Lower lobe of right lung (tissue), 2 donors: ENCODE measurements around the gene ATP10A. TPM values are rescaled to one million over a fixed set of nuclear protein-coding genes. Genes with fewer than 3 reads are reported as not detected.
"Not testable (repeated sequence)": the region's sequence is repeated elsewhere in the genome, so short reads cannot be mapped to it uniquely, and the experiment has no call there.

Experiments
- ATAC-seq, 2 donors: fragments of 200-7000 bp; cut with Tn5 transposase; one replicate each; pipeline ENCODE4 v1.9.1; 2020 to 2022; ENCODE audit warnings: mild to moderate bottlenecking in 2 of 2, moderate library complexity in 2 of 2
- DNase-seq: peaks from one replicate; pipeline ENCODE4 v3.0.0-alpha.2; 2020
- H3K27ac ChIP-seq: fragments of 200-600 bp; one replicate; pipeline ENCODE4 v1.8.0; 2022
- H3K27me3 ChIP-seq: fragments of 200-600 bp; one replicate; pipeline ENCODE4 v1.8.0; 2022; ENCODE audit warnings: low read depth
- H3K36me3 ChIP-seq: fragments of 200-600 bp; one replicate; pipeline ENCODE4 v1.8.0; 2022; ENCODE audit warnings: mild to moderate bottlenecking
- H3K4me1 ChIP-seq: fragments of 200-600 bp; one replicate; pipeline ENCODE4 v1.8.0; 2022
- H3K4me3 ChIP-seq: fragments of 200-600 bp; one replicate; pipeline ENCODE4 v1.8.0; 2022; ENCODE audit warnings: mild to moderate bottlenecking
- H3K9me3 ChIP-seq: fragments of 200-600 bp; one replicate; pipeline ENCODE4 v1.8.0; 2022
- CTCF ChIP-seq: fragments of 200-600 bp; IDR thresholded peaks from one replicate; pipeline ENCODE4 v1.8.0; 2022; ENCODE audit warnings: antibody characterized with exemption, mild to moderate bottlenecking
- intact Hi-C: fragments of 100-400 bp; cut with DNase I; formaldehyde crosslinking; loops from one replicate; pipeline ENCODE4 v1.11.0; 2022
- total RNA-seq: library from RNA; stranded (reverse); fragmentation: NEBNext Ultra II Directional; extraction: Animal tissue kit (Norgen Biotek cat#: 25700); gene quantifications from one replicate; pipeline ENCODE4 v1.2.1, GENCODE V29; 2021
- donor health status: DM: no; HTN: yes; CAD: no; lungs with severe emphysema.

ATP10A gene
- total RNA-seq, 1 donor from 2014 or later, result 43.5 TPM

- H3K36me3 ChIP-seq, result peaks cover 7% of the 10 kb centered on the region
- no peaks in the 10 kb centered on the region for H3K9me3 ChIP-seq
- no peak for TF ChIP-seq CTCF
- intact Hi-C loops, result no loop called here
- H3K27ac ChIP-seq, result no peak overlapping the region
- DNase-seq (no peak), ATAC-seq (peak; percentile 31 to 48)
- H3K27me3 ChIP-seq, result no peaks in the 10 kb centered on the region
- H3K4me1 ChIP-seq, result peaks cover 13% of the 10 kb centered on the region
- H3K4me3 ChIP-seq, result no peak overlapping the region
These were observed 87.7 kb downstream of the ATP10A start for GRCh38 chr15:25775317-25775912.

- no peak overlapping the region for H3K27ac ChIP-seq
- ATAC-seq, result no peak
These were observed 88.3 kb downstream of the ATP10A start for GRCh38 chr15:25774871-25775270.

GRCh38 chr15:25773248-25773647, 89.9 kb downstream of the ATP10A start:
- H3K4me3 ChIP-seq, result no peak overlapping the region
- H3K27me3 ChIP-seq, result no peaks in the 10 kb centered on the region
- no peak for DNase-seq
- no peak for TF ChIP-seq CTCF
- peaks cover 13% of the 10 kb centered on the region for H3K4me1 ChIP-seq
- ATAC-seq, result no peak
- H3K9me3 ChIP-seq, result no peaks in the 10 kb centered on the region
- H3K36me3 ChIP-seq, result no peaks in the 10 kb centered on the region
- no peak overlapping the region for H3K27ac ChIP-seq
- intact Hi-C loops, result no loop called here

More at GRCh38 chr15:25774871-25775270, 88.3 kb downstream of the ATP10A start:
- Histone ChIP-seq H3K9me3 (no peaks in the 10 kb centered on the region), H3K4me1 (peaks cover 13% of the 10 kb centered on the region), H3K27me3 (no peaks in the 10 kb centered on the region), H3K36me3 (peaks cover 1% of the 10 kb centered on the region), H3K4me3 (no peak overlapping the region)
- TF ChIP-seq CTCF, result no peak
- no peak for DNase-seq
- intact Hi-C loops, result no loop called here

GRCh38 chr15:25772500-25772899, 90.6 kb downstream of the ATP10A start:
- H3K9me3 ChIP-seq, result no peaks in the 10 kb centered on the region
- H3K36me3 ChIP-seq, result no peaks in the 10 kb centered on the region
- H3K4me3 ChIP-seq, result no peak overlapping the region
- intact Hi-C loops, result no loop called here
- no peak for TF ChIP-seq CTCF
- DNase-seq (no peak), ATAC-seq (no peak)
- no peak overlapping the region for H3K27ac ChIP-seq
- H3K4me1 ChIP-seq, result peaks cover 13% of the 10 kb centered on the region
- H3K27me3 ChIP-seq, result no peaks in the 10 kb centered on the region

GRCh38 chr15:25771736-25772135, 91.4 kb downstream of the ATP10A start:
- DNase-seq, H3K27ac ChIP-seq, intact Hi-C loops, H3K9me3 ChIP-seq, H3K4me3 ChIP-seq, H3K36me3 ChIP-seq, H3K27me3 ChIP-seq, ATAC-seq: not testable (repeated sequence)
- peaks cover 13% of the 10 kb centered on the region for H3K4me1 ChIP-seq

- Histone ChIP-seq H3K4me1 (peaks cover 13% of the 10 kb centered on the region), H3K9me3 (no peaks in the 10 kb centered on the region), H3K36me3 (no peaks in the 10 kb centered on the region), H3K4me3 (no peak overlapping the region), H3K27me3 (no peaks in the 10 kb centered on the region), H3K27ac (no peak overlapping the region)
- DNase-seq (no peak), ATAC-seq (no peak)
- TF ChIP-seq CTCF, result no peak
- intact Hi-C loops, result no loop called here
These were observed 91.8 kb downstream of the ATP10A start for GRCh38 chr15:25771338-25771706.
